OCI-LY3 (cell line): Measurements from ENCODE around the gene FBH1.
A peak's percentile ranks its signal among the peaks of the same experiment; 100 is the strongest.
"Not testable (repeated sequence)": the region's sequence is repeated elsewhere in the genome, so short reads cannot be mapped to it uniquely, and the experiment has no call there.

ENCODE experiments used
- H2AFZ ChIP-seq: fragments of 200-600, 300-600 bp; shearing (Covaris generic); 2 replicates; pipeline ENCODE4 v1.6.0; 2014; ENCODE audit warnings: antibody characterized with exemption, low read depth, low read length
- H3K27ac ChIP-seq: fragments of 200-600, 300-600 bp; sonication (generic); 2 replicates; pipeline ENCODE4 v1.5.1; 2014; ENCODE audit warnings: mild to moderate bottlenecking, low read length, moderate library complexity, mixed read lengths
- H3K27me3 ChIP-seq: fragments of 200-600, 300-600 bp; sonication (generic); 2 replicates; pipeline ENCODE4 v1.6.1; 2014; ENCODE audit warnings: low read depth, low read length, mixed read lengths
- H3K36me3 ChIP-seq: fragments of 200-600, 300-600 bp; sonication (generic); replicated peaks from 2 replicates; pipeline ENCODE3; 2014; ENCODE audit warnings: low read depth, low read length, mixed read lengths
- H3K4me1 ChIP-seq: fragments of 300-600, 200-600 bp; sonication (generic); 2 replicates; pipeline ENCODE4 v1.6.1; 2014; ENCODE audit warnings: low read length, mixed read lengths
- H3K4me2 ChIP-seq: fragments of 200-600, 300-600 bp; sonication (generic); 2 replicates; pipeline ENCODE4 v1.6.1; 2014; ENCODE audit warnings: low read length, mixed read lengths
- H3K4me3 ChIP-seq: fragments of 300-600, 200-600 bp; sonication (generic); 2 replicates; pipeline ENCODE4 v1.5.1; 2014; ENCODE audit warnings: antibody characterized with exemption, mild to moderate bottlenecking, low read length, moderate library complexity
- H3K79me2 ChIP-seq: fragments of 300-600, 200-600 bp; shearing (Covaris generic); 2 replicates; pipeline ENCODE4 v1.6.1; 2014; ENCODE audit warnings: mild to moderate bottlenecking, low read length, mixed read lengths
- H3K9ac ChIP-seq: fragments of 300-600, 200-600 bp; shearing (Covaris generic); 2 replicates; pipeline ENCODE4 v1.6.0; 2014; ENCODE audit warnings: mild to moderate bottlenecking, low read length, moderate library complexity
- H3K9me3 ChIP-seq: fragments of 200-600, 300-600 bp; shearing (Covaris generic); 2 replicates; pipeline ENCODE4 v1.6.1; 2014; ENCODE audit warnings: low read length, mixed read lengths; ENCODE audit not compliant: insufficient read depth
- H4K20me1 ChIP-seq: fragments of 200-600, 300-600 bp; sonication (generic); 2 replicates; pipeline ENCODE4 v1.6.1; 2016; ENCODE audit warnings: low read length, mixed read lengths; ENCODE audit not compliant: insufficient read depth
- CTCF ChIP-seq: fragments of 200-600, 300-600 bp; sonication (generic); IDR thresholded peaks from 2 replicates; pipeline ENCODE4 v1.5.1; 2014; ENCODE audit warnings: antibody characterized with exemption, low read length, low read depth
- EZH2phosphoT487 ChIP-seq: fragments of 200-600 bp; shearing (Covaris generic); IDR thresholded peaks from 2 replicates; pipeline ENCODE4 v1.6.1; 2018; ENCODE audit warnings: antibody characterized with exemption, mixed run types, low read depth

FBH1 gene

GRCh38 chr10:5862360-5862961 lies 27.6 kb upstream of the FBH1 start:
- 0 out of 2 replicates have a peak overlapping the region, but pooled peaks have one; percentile 22 for H3K4me3 ChIP-seq
- H2AFZ ChIP-seq, result no peak overlapping the region

GRCh38 chr10:5862981-5863685 lies 26.9 kb upstream of the FBH1 start:
- peaks cover 18% of the 10 kb centered on the region for H3K4me1 ChIP-seq
- H4K20me1 ChIP-seq, H3K36me3 ChIP-seq, H3K9ac ChIP-seq, H3K9me3 ChIP-seq, H3K27me3 ChIP-seq, H3K4me3 ChIP-seq, H2AFZ ChIP-seq, H3K27ac ChIP-seq, H3K79me2 ChIP-seq: not testable (repeated sequence)
- peak overlapping the region; percentile 36; the same call in 1 of the 2 replicates for H3K4me2 ChIP-seq

More at GRCh38 chr10:5862360-5862961, 27.6 kb upstream of the FBH1 start:
- no peaks in the 10 kb centered on the region for H3K36me3 ChIP-seq
- H3K27me3 ChIP-seq, result no peaks in the 10 kb centered on the region
- H3K4me1 ChIP-seq, result peaks cover 18% of the 10 kb centered on the region
- no peak overlapping the region for H3K9ac ChIP-seq
- H4K20me1 ChIP-seq, result no peaks in the 10 kb centered on the region
- no peak overlapping the region for H3K27ac ChIP-seq
- H3K4me2 ChIP-seq, result peak overlapping the region; percentile 36
- H3K9me3 ChIP-seq, result no peaks in the 10 kb centered on the region
- TF ChIP-seq EZH2phosphoT487 (no peak), CTCF (no peak)
- H3K79me2 ChIP-seq, result no peaks in the 10 kb centered on the region

DNA sequence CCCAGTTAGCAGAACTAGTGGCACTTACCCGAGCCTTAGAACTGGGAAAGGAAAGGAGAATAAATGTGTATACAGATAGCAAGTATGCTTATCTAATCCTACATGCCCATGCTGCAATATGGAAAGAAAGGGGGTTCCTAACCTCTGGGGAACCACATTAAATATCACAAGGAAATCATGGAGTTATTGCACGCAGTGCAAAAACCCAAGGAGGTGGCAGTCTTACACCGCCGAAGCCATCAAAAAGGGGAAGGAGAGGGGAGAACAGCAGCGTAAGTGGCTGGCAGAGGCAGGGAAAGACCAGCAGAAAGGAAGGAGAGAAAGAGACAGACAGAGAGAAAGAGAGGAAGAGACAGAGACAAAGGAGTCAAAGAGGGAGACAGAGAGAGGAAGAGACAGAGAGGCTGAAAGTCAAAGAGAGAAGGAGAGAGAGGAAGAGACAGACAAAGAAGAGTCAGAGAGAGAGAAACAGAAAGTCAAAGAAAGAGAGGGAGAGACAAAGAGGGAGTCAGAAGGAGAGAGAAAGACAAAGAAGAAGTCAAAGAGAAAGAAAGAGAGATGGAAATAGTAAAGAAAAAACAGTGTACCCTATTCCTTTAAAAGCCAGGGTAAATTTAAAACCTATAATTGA lies 23.5 kb upstream of the FBH1 start:
- H4K20me1 ChIP-seq, H3K4me2 ChIP-seq, H3K27ac ChIP-seq, H3K9ac ChIP-seq, H3K9me3 ChIP-seq, H2AFZ ChIP-seq, H3K4me3 ChIP-seq, H3K36me3 ChIP-seq, H3K79me2 ChIP-seq, H3K27me3 ChIP-seq: not testable (repeated sequence)
- H3K4me1 ChIP-seq, result peaks cover 10% of the 10 kb centered on the region

DNA sequence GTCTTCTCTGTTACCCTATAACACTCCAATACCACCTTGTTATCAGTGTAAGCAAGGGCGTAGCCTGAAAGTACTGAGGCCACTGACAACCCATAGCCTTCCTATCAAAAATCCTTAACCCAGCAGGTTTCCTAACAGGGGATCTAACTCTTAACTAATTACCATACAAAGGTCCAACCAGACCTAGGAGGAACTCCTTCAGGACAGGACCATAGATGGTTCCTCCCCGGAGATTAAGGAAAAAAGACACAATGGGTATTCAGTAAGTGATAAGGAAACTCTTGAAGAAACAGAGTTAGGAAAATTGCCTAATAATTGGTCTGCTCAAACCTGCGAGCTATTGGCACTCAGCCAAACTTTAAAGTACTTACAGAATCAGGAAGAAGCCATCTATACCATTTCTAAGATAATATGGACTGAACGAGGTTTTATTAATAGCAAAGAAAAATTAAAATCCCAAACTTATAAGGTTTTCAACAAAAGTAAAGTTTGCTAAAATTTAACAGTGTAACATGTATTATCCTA lies 22.9 kb upstream of the FBH1 start:
- not testable (repeated sequence) for H3K27ac ChIP-seq, H3K4me3 ChIP-seq, H3K9ac ChIP-seq, H3K27me3 ChIP-seq, H3K36me3 ChIP-seq, H3K4me2 ChIP-seq, H4K20me1 ChIP-seq, H3K4me1 ChIP-seq, H2AFZ ChIP-seq, H3K79me2 ChIP-seq, H3K9me3 ChIP-seq

DNA sequence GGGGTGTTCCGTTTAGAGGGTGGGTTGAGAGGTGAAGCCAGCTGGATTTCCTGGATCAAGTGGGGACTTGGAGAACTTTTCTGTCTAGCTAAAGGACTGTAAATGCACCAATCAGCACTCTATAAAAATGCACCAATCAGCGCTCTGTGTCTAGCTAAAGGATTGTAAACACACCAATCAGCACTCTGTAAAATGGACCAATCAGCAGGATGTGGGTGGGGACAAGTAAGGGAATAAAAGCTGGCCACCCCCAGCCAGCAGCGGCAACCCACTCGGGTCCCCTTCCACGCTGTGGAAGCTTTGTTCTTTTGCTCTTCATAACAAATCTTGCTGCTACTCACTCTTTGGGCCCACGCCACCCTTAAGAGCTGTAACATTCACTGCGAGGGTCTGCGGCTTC lies 21.7 kb upstream of the FBH1 start:
- H3K4me1 ChIP-seq, H3K4me2 ChIP-seq, H3K27me3 ChIP-seq, H3K9ac ChIP-seq, H3K9me3 ChIP-seq, H3K79me2 ChIP-seq, H2AFZ ChIP-seq, H3K27ac ChIP-seq, H3K4me3 ChIP-seq, H4K20me1 ChIP-seq, H3K36me3 ChIP-seq: not testable (repeated sequence)
